Gastroesophageal sphincter (tissue), 3 donors: ENCODE results near the gene JOSD2.

Experiments used
- CTCF ChIP-seq, 4 experiments: fragments of 200-600 bp in 2 of 4; fragments of 450-650 bp in 2 of 4; sonication (generic) in 1 of 4; IDR thresholded peaks; one replicate each; pipeline ENCODE4 v1.5.1; 2017 to 2019; ENCODE audit warnings: antibody characterized with exemption in 4 of 4, mild to moderate bottlenecking in 2 of 4, moderate library complexity in 2 of 4
- EP300 ChIP-seq: sonication (generic); formaldehyde crosslinking; IDR thresholded peaks from one replicate; pipeline ENCODE4 v1.6.1; 2017; ENCODE audit warnings: antibody characterized with exemption, mild to moderate bottlenecking
- POLR2A ChIP-seq, 2 donors: fragments of 450-650 bp; IDR thresholded peaks; one replicate each; pipeline ENCODE4 v1.6.1; 2017; ENCODE audit warnings: antibody characterized with exemption in 2 of 2, mild to moderate bottlenecking in 2 of 2, moderate library complexity in 1 of 2
- POLR2AphosphoS5 ChIP-seq: sonication (generic); formaldehyde crosslinking; IDR thresholded peaks from one replicate; pipeline ENCODE4 v1.6.1; 2017; ENCODE audit warnings: antibody characterized with exemption

- TF ChIP-seq POLR2AphosphoS5 (no peak), CTCF (IDR thresholded peaks at IDR 0.05) (no peak), EP300 (no peak), POLR2A (IDR thresholded peaks at IDR 0.05) (no peak)
Measured at GRCh38 chr19:50522881-50523280, 11.9 kb upstream of the JOSD2 start.
